PC-3 (cell line): ENCODE measurements around the gene ZBTB46.
"Not testable (repeated sequence)": the region's sequence is repeated elsewhere in the genome, so short reads cannot be mapped to it uniquely, and the experiment has no call there.

Experiments used
- EZH2 ChIP-seq: fragments of 300-600 bp; sonication (generic); IDR thresholded peaks from one replicate; pipeline ENCODE4 v1.6.1; 2017; ENCODE audit warnings: antibody characterized with exemption, mild to moderate bottlenecking, low read length; ENCODE audit not compliant: unreplicated experiment
- EZH2phosphoT487 ChIP-seq: fragments of 300-600 bp; sonication (generic); IDR thresholded peaks from 2 replicates; pipeline ENCODE4 v1.6.1; 2018; ENCODE audit warnings: mild to moderate bottlenecking, antibody characterized with exemption, low read length, borderline replicate concordance
- TF ChIP-seq, protein P1 (sequence below): fragments of 300-600 bp; sonication (generic); conservative IDR thresholded peaks from 2 replicates; pipeline ENCODE4 v1.5.1; 2017; ENCODE audit warnings: antibody characterized with exemption, low read depth, mild to moderate bottlenecking, low read length

DNA sequence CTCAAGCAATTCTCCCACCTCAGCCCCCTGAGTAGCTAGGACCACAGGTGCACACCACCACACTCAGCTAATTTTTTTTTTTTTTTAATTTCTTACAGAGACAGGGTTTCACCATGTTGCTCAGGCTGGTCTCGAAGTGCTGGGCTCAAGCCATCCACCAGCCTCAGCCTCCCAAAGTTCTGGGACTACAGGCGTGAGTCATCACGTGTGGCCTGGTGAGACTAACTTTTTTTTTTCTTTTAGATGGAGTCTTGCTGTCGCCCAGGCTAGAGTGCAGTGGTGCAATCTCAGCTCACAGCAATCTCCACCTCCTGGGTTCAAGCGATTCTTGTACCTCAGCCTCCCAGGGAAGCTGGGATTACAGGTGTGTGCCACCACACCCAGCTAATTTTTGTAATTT lies 31.9 kb downstream of the ZBTB46 start:
- TF ChIP-seq, protein P1, sequence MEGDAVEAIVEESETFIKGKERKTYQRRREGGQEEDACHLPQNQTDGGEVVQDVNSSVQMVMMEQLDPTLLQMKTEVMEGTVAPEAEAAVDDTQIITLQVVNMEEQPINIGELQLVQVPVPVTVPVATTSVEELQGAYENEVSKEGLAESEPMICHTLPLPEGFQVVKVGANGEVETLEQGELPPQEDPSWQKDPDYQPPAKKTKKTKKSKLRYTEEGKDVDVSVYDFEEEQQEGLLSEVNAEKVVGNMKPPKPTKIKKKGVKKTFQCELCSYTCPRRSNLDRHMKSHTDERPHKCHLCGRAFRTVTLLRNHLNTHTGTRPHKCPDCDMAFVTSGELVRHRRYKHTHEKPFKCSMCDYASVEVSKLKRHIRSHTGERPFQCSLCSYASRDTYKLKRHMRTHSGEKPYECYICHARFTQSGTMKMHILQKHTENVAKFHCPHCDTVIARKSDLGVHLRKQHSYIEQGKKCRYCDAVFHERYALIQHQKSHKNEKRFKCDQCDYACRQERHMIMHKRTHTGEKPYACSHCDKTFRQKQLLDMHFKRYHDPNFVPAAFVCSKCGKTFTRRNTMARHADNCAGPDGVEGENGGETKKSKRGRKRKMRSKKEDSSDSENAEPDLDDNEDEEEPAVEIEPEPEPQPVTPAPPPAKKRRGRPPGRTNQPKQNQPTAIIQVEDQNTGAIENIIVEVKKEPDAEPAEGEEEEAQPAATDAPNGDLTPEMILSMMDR, result not testable (repeated sequence)
- not testable (repeated sequence) for TF ChIP-seq EZH2, EZH2phosphoT487
